Activated CD8-positive, alpha-beta memory T cell treated with anti-CD3 and anti-CD28 coated beads, Interleukin-2, amount 50 U/mL, for 4 hours (primary cell): Measurements from ENCODE around the gene NTSR1.

Source experiments
- DNase-seq: peaks from one replicate; pipeline ENCODE4 v3.0.0-alpha.2; 2020

Gene NTSR1

GRCh38 chr20:62760471-62760855 is 51.8 kb downstream of the NTSR1 start:
- DNase-seq: no peak

GRCh38 chr20:62760856-62761758 is 52.5 kb downstream of the NTSR1 start:
- DNase-seq: no peak

GRCh38 chr20:62761759-62762131 is 53.1 kb downstream of the NTSR1 start:
- no peak for DNase-seq

GRCh38 chr20:62762376-62762775 is 53.7 kb downstream of the NTSR1 start:
- DNase-seq: no peak

GRCh38 chr20:62762801-62763368 is 54.2 kb downstream of the NTSR1 start:
- no peak for DNase-seq

GRCh38 chr20:62763404-62763803 is 54.8 kb downstream of the NTSR1 start:
- DNase-seq: no peak

- no peak for DNase-seq
Measured at GRCh38 chr20:62764156-62764935, 55.7 kb downstream of the NTSR1 start.

- DNase-seq: no peak
Measured at GRCh38 chr20:62765021-62765420, 56.4 kb downstream of the NTSR1 start.

GRCh38 chr20:62765432-62766070 is 56.9 kb downstream of the NTSR1 start:
- no peak for DNase-seq

- DNase-seq: no peak
Measured at GRCh38 chr20:62766071-62766450, 57.4 kb downstream of the NTSR1 start.

- DNase-seq: no peak
Measured at GRCh38 chr20:62766716-62767115, 58.1 kb downstream of the NTSR1 start.

GRCh38 chr20:62768234-62768546 is 59.6 kb downstream of the NTSR1 start:
- DNase-seq: no peak

- no peak for DNase-seq
Measured at GRCh38 chr20:62768551-62769287, 60.1 kb downstream of the NTSR1 start.

- no peak for DNase-seq
Measured at GRCh38 chr20:62769346-62770071, 60.9 kb downstream of the NTSR1 start.

- no peak for DNase-seq
Measured at GRCh38 chr20:62770111-62770910, 61.7 kb downstream of the NTSR1 start.

- no peak for DNase-seq
Measured at GRCh38 chr20:62770916-62771315, 62.3 kb downstream of the NTSR1 start.

- no peak for DNase-seq
Measured at GRCh38 chr20:62771396-62772102, 62.9 kb downstream of the NTSR1 start.

- no peak for DNase-seq
Measured at GRCh38 chr20:62772103-62772611, 63.5 kb downstream of the NTSR1 start.

GRCh38 chr20:62772619-62772989 is 64.0 kb downstream of the NTSR1 start:
- no peak for DNase-seq
